Thymus (tissue), 2 donors: ENCODE data around the gene UBXN6. TPM values are rescaled to one million over a fixed set of nuclear protein-coding genes. Genes with fewer than 3 reads are reported as not detected.

ENCODE experiments used
- polyA plus RNA-seq: library from polyadenylated mRNA; stranded (reverse); fragments of 200-250 nt; gene quantifications from one replicate; pipeline ENCODE4 v1.2.3, GENCODE V29; 2013
- total RNA-seq: library from RNA; stranded (reverse); fragments of 120-200 nt; gene quantifications from one replicate; pipeline ENCODE4 v1.2.4, GENCODE V29; 2013
- donor health status: healthy.

Gene UBXN6
- total and polyA plus RNA-seq, 2 donors = 45.1 to 126 TPM

Other genes with a start within 250 kb of the UBXN6 start
- 5.7 TPM for gene EBI3, start 228.3 kb downstream of the UBXN6 start, total RNA-seq
- 16.2 TPM for gene EBI3, start 228.3 kb downstream of the UBXN6 start, polyA plus RNA-seq
- 22.6 TPM for gene YJU2, start 210.7 kb downstream of the UBXN6 start, total RNA-seq
- gene YJU2, start 210.7 kb downstream of the UBXN6 start, polyA plus RNA-seq = 26.8 TPM
- 0.80 TPM for gene SHD, start 178.5 kb downstream of the UBXN6 start, total RNA-seq
- 0.57 TPM for gene SHD, start 178.5 kb downstream of the UBXN6 start, polyA plus RNA-seq
- 87.9 TPM for gene TMIGD2, start 155.4 kb downstream of the UBXN6 start, total RNA-seq
- 64.8 TPM for gene TMIGD2, start 155.4 kb downstream of the UBXN6 start, polyA plus RNA-seq
- 4.3 TPM for gene FSD1, start 153.2 kb downstream of the UBXN6 start, total RNA-seq
- 19.2 TPM for gene FSD1, start 153.2 kb downstream of the UBXN6 start, polyA plus RNA-seq
- gene STAP2, start 119.0 kb downstream of the UBXN6 start, total RNA-seq = 20.8 TPM
- 21.3 TPM for gene STAP2, start 119.0 kb downstream of the UBXN6 start, polyA plus RNA-seq
- 7.8 TPM for gene MPND, start 114.2 kb downstream of the UBXN6 start, total RNA-seq
- 16.9 TPM for gene MPND, start 114.2 kb downstream of the UBXN6 start, polyA plus RNA-seq
- gene SH3GL1, start 57.2 kb downstream of the UBXN6 start, total RNA-seq = 15.4 TPM
- 40.6 TPM for gene SH3GL1, start 57.2 kb downstream of the UBXN6 start, polyA plus RNA-seq
- 19.5 TPM for gene CHAF1A, start 55.2 kb downstream of the UBXN6 start, total RNA-seq
- gene CHAF1A, start 55.2 kb downstream of the UBXN6 start, polyA plus RNA-seq = 3.5 TPM
- gene HDGFL2, start 14.5 kb upstream of the UBXN6 start, total RNA-seq = 26.2 TPM
- gene HDGFL2, start 14.5 kb upstream of the UBXN6 start, polyA plus RNA-seq = 36.9 TPM
- 0.19 TPM for gene PLIN4, start 60.7 kb upstream of the UBXN6 start, total RNA-seq
- 2.3 TPM for gene PLIN4, start 60.7 kb upstream of the UBXN6 start, polyA plus RNA-seq
- gene PLIN5, start 77.4 kb upstream of the UBXN6 start, total RNA-seq = 1.2 TPM
- 12.3 TPM for gene PLIN5, start 77.4 kb upstream of the UBXN6 start, polyA plus RNA-seq
- gene LRG1, start 82.2 kb upstream of the UBXN6 start, total RNA-seq = 0.52 TPM
- 2.1 TPM for gene LRG1, start 82.2 kb upstream of the UBXN6 start, polyA plus RNA-seq
- 0.85 TPM for gene SEMA6B, start 101.9 kb upstream of the UBXN6 start, total RNA-seq
- gene SEMA6B, start 101.9 kb upstream of the UBXN6 start, polyA plus RNA-seq = 4.7 TPM
- gene TNFAIP8L1, start 181.7 kb upstream of the UBXN6 start, total RNA-seq = 5.1 TPM
- 6.9 TPM for gene TNFAIP8L1, start 181.7 kb upstream of the UBXN6 start, polyA plus RNA-seq
- gene MYDGF, start 212.5 kb upstream of the UBXN6 start, total RNA-seq = 41.9 TPM
- gene MYDGF, start 212.5 kb upstream of the UBXN6 start, polyA plus RNA-seq = 53.5 TPM